ENCODE data around the gene POC1A. TPM values are rescaled to one million over a fixed set of nuclear protein-coding genes. Genes with fewer than 3 reads are reported as not detected.

The POC1A gene
- total and polyA plus RNA-seq, 10 of the 15 experiments (the other 5 are each of a cell fraction or from before 2014, with no cell fraction given): 8.5 to 49.8 (median 23.5) TPM

DNA sequence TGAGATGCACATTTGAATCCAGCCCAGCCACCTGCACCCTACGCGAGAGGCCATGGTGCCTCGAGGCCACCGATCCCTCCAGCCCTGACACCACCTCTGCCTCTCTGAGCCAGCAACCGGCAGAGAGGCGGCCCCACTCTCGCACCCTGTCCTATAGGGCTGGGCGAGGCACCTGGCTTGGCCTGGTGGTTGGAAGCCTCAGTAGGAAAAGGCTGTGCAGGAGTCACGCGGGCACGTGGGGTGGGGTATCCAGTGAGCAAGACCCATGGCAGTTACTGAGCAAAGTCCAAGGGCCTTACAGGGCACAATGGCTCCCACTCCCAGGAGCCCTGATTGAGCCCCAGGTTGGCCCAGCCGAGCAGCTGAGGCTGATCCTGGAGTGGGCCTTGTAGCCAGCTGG is 85.5 kb downstream of the POC1A start:
- intact Hi-C loops (cut with micrococcal nuclease; ENCODE audit: unreplicated experiment): no loop called here
- DNase-seq (ENCODE audit: low read depth, low spot score) (no peak), FAIRE-seq (no peak), ATAC-seq (no peak)
- WGBS (ENCODE audit: insufficient coverage, insufficient replicate concordance, low lambda C conversion rate, missing lambda C conversion rate): 88% methylated on average over 12 of the region's 12 CpGs
- in situ Hi-C loops (cut with MboI): no loop called here
- ChIA-PET RAD21 (ENCODE audit: unreplicated experiment) (no interaction called here), CTCF (no interaction called here), SMC1A (ENCODE audit: uncharacterized antibody, unreplicated experiment) (no interaction called here), POLR2A (no interaction called here)
- Histone ChIP-seq H3K9me3 (replicated peaks; ENCODE audit: control insufficient read depth, insufficient read depth, low read length) (no peaks in the 10 kb centered on the region), H4K20me1 (ENCODE audit: control insufficient read depth, insufficient read depth) (no peaks in the 10 kb centered on the region), H3K27ac (ENCODE audit: control insufficient read depth, insufficient read depth) (no peak overlapping the region), H3K4me2 (ENCODE audit: control insufficient read depth, insufficient read depth) (no peak overlapping the region), H3K79me2 (ENCODE audit: control insufficient read depth, insufficient read depth, low read length) (no peaks in the 10 kb centered on the region), H2AFZ (ENCODE audit: control insufficient read depth, low read depth, low read length) (no peak overlapping the region), H3K9ac (ENCODE audit: control insufficient read depth, insufficient read depth, low read length) (no peak overlapping the region), H3K4me3 (no peak overlapping the region), H3K27me3 (replicated peaks in 1 of 2; ENCODE audit: control insufficient read depth in 2 of 2, insufficient read depth in 2 of 2, low read length in 1 of 2) (no peaks in the 10 kb centered on the region), H3K36me3 (ENCODE audit: control insufficient read depth in 2 of 2, insufficient read depth in 2 of 2, low read length in 1 of 2) (peaks cover 0 to under 1% of the 10 kb centered on the region in 2 experiments; a peak in 1 of 4 replicates), H3K4me1 (ENCODE audit: control insufficient read depth, insufficient read depth, low read length) (no peaks in the 10 kb centered on the region)
- TF ChIP-seq, protein P1, sequence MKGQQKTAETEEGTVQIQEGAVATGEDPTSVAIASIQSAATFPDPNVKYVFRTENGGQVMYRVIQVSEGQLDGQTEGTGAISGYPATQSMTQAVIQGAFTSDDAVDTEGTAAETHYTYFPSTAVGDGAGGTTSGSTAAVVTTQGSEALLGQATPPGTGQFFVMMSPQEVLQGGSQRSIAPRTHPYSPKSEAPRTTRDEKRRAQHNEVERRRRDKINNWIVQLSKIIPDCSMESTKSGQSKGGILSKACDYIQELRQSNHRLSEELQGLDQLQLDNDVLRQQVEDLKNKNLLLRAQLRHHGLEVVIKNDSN (IDR thresholded peaks at IDR 0.05; ENCODE audit: borderline replicate concordance, extremely low read length, insufficient read depth, low read depth, low read length): no peak
- TF ChIP-seq POLR2AphosphoS5 (IDR thresholded peaks at IDR 0.05; ENCODE audit: low read length): no peak
- TF ChIP-seq RBBP5 (conservative IDR thresholded peaks at IDR 0.05): no peak
- no peak for TF ChIP-seq RELA (IDR thresholded peaks at IDR 0.05; ENCODE audit: borderline replicate concordance, partially characterized antibody)
- TF ChIP-seq, protein P2, sequence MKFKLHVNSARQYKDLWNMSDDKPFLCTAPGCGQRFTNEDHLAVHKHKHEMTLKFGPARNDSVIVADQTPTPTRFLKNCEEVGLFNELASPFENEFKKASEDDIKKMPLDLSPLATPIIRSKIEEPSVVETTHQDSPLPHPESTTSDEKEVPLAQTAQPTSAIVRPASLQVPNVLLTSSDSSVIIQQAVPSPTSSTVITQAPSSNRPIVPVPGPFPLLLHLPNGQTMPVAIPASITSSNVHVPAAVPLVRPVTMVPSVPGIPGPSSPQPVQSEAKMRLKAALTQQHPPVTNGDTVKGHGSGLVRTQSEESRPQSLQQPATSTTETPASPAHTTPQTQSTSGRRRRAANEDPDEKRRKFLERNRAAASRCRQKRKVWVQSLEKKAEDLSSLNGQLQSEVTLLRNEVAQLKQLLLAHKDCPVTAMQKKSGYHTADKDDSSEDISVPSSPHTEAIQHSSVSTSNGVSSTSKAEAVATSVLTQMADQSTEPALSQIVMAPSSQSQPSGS (IDR thresholded peaks at IDR 0.05; ENCODE audit: low read length): no peak
- no peak for TF ChIP-seq CEBPB (IDR thresholded peaks at IDR 0.05; ENCODE audit: borderline replicate concordance in 1 of 2, low read depth in 2 of 2, low read length in 2 of 2)
- TF ChIP-seq, protein P3, sequence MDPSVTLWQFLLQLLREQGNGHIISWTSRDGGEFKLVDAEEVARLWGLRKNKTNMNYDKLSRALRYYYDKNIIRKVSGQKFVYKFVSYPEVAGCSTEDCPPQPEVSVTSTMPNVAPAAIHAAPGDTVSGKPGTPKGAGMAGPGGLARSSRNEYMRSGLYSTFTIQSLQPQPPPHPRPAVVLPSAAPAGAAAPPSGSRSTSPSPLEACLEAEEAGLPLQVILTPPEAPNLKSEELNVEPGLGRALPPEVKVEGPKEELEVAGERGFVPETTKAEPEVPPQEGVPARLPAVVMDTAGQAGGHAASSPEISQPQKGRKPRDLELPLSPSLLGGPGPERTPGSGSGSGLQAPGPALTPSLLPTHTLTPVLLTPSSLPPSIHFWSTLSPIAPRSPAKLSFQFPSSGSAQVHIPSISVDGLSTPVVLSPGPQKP (IDR thresholded peaks at IDR 0.05; ENCODE audit: low read depth, low read length): no peak
- no peak for TF ChIP-seq CREB1 (IDR thresholded peaks at IDR 0.05; ENCODE audit: low read depth)
- TF ChIP-seq MTA2 (IDR thresholded peaks at IDR 0.05; ENCODE audit: low read depth): no peak
- TF ChIP-seq NFXL1 (IDR thresholded peaks at IDR 0.05; ENCODE audit: borderline replicate concordance): no peak
- TF ChIP-seq, protein P4, sequence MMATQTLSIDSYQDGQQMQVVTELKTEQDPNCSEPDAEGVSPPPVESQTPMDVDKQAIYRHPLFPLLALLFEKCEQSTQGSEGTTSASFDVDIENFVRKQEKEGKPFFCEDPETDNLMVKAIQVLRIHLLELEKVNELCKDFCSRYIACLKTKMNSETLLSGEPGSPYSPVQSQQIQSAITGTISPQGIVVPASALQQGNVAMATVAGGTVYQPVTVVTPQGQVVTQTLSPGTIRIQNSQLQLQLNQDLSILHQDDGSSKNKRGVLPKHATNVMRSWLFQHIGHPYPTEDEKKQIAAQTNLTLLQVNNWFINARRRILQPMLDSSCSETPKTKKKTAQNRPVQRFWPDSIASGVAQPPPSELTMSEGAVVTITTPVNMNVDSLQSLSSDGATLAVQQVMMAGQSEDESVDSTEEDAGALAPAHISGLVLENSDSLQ (IDR thresholded peaks at IDR 0.05): no peak
- no peak for TF ChIP-seq CBX5 (IDR thresholded peaks at IDR 0.05; ENCODE audit: low read depth)
- TF ChIP-seq ZNF207 (IDR thresholded peaks at IDR 0.05; ENCODE audit: borderline replicate concordance): no peak
- TF ChIP-seq NFYB (IDR thresholded peaks at IDR 0.05; ENCODE audit: insufficient read depth, low read depth, low read length): no peak
- TF ChIP-seq RAD51 (IDR thresholded peaks at IDR 0.05): no peak
- BruUV-seq (replicated peaks): no TSS peak

Measured in GM12878 (cell line).